Uterus (tissue), 2 donors: ENCODE data around the gene FOXC1.

Experiments
- CTCF ChIP-seq, 4 experiments: fragments of 200-600 bp in 2 of 4; fragments of 450-650 bp in 2 of 4; sonication (generic) in 2 of 4; IDR thresholded peaks; one replicate each; pipeline ENCODE4 v1.5.1; 2016 to 2019; ENCODE audit warnings: antibody characterized with exemption in 4 of 4, mild to moderate bottlenecking in 2 of 4, moderate library complexity in 1 of 4
- POLR2A ChIP-seq, 2 donors: fragments of 450-650 bp; IDR thresholded peaks; one replicate each; pipeline ENCODE4 v1.6.1; 2016; ENCODE audit warnings: antibody characterized with exemption in 2 of 2, mild to moderate bottlenecking in 1 of 2, moderate library complexity in 1 of 2

- TF ChIP-seq CTCF (IDR thresholded peaks at IDR 0.05) (no peak), POLR2A (IDR thresholded peaks at IDR 0.05) (no peak)
Measured at GRCh38 chr6:1645466-1646185, 35.9 kb downstream of the FOXC1 start.
